Measurements from ENCODE around the gene CNTN2. TPM values are rescaled to one million over a fixed set of nuclear protein-coding genes. Genes with fewer than 3 reads are reported as not detected.

The CNTN2 gene
- total and polyA plus RNA-seq, 2 of the 8 experiments (the other 6 are each of a cell fraction or from before 2014, with no cell fraction given), result 1.2 to 3.9 TPM

- TF ChIP-seq CHD7 (IDR thresholded peaks at IDR 0.05; ENCODE audit: insufficient replicate concordance, low read length) (no peak), SP1 (IDR thresholded peaks at IDR 0.05; ENCODE audit: low read depth, low read length) (no peak)
These were observed 6.5 kb downstream of the CNTN2 start (continued) for GRCh38 chr1:205049479-205049878.

Measured in H1 (cell line).